Measurements from ENCODE around the gene SETD2.
"Not testable (repeated sequence)": the region's sequence is repeated elsewhere in the genome, so short reads cannot be mapped to it uniquely, and the experiment has no call there.

Gene SETD2

DNA sequence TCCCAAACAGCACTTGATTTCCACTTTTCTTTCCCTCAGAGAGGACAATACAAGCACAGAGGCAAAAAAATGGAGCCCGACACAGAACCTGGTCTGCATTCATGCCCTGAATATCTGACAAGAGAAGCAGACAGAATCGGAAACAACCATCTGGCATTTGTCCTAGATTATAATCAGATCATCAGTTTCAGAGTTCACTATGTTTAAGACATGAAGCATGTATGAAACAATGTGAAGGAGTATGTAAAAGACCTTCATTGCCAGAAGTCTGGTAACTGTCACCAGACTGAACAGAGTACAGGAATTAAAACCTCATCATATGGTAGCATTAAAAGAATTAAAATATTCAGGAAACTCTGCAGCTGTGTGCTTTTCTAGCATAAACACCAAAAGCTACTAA lies 65.0 kb downstream of the SETD2 start:
- no peak for DNase-seq

GRCh38 chr3:47097864-47098263 lies 66.0 kb downstream of the SETD2 start:
- no peak for DNase-seq

- DNase-seq, result no peak
Measured at GRCh38 chr3:47096959-47097358, 67.0 kb downstream of the SETD2 start.

GRCh38 chr3:47092090-47092489 lies 71.8 kb downstream of the SETD2 start:
- DNase-seq, result no peak

DNA sequence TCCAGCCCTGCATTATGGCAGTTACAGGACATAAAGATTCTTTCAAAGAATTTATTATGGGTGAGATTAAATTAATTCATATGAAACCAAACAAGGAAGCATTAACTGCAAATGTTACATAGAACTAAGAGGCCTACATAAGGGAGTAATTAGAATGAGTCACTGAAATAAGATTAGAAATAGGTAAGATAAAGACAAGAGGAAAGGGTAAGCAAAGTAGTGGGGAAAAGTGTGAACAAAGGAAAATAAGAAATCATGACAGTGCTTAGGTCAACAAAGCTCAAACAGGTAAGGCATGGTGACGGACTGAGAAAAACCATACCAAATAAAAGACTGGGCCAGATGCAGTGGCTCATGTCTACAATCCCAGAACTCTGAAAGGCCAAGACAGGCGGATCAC lies 74.3 kb downstream of the SETD2 start:
- no peak for DNase-seq

DNA sequence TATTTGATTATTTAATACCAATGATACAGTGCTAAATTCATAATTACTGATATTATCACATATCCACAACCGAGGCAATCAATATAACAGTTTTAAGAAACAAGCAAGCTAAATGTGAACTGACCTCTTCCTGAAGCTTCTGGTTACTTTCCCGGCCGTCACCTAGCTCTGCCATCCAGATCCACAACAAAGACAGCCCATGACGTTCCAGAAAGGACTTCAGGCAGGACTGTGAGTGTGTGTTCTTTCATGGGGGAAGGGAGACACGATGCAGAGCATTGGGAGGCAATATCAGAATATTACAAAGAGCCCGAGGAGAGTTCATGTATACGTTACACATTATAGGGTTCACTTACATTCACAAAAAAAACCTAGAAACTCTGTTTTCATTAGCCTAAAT lies 77.8 kb downstream of the SETD2 start:
- no peak for DNase-seq

DNA sequence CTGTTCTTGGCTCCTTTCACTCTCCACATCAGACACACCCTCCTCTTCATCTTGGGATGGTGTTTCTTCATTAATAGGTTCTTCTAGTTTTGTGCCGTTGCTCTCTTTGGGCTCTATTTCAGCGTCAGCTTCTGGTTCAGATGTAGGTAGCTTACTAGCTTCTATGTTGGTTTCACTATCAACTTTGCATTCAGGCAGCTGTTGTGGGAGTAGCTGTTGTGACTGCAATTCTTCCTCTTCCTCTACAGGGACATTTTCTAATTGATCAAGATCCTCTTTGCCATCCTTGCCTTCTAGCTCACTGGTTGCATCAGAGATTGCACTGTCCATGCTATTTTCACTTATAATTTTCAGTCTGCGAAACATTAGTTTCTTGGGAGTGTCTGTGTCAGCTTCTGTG lies 80.1 kb downstream of the SETD2 start:
- no peak for DNase-seq

DNA sequence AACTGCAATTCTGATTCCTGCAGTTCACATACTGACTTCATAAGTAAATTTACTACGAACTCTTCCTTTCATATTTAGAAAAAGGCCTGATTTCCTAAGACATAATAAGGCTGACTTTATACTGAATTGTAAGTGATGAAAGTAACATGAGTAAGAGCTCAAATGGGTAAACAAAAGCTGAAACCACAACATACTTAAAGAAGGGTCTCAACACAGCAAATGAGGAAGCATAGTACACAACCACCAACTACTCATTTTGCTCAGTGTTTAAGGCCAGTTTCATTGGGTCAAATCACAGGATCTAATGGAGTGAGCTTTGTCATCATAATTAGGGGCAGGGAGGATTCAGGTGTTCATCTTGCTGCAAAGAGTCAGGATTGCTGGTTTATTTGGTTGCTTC lies 81.4 kb downstream of the SETD2 start:
- DNase-seq, result no peak

GRCh38 chr3:47079432-47079831 lies 84.5 kb downstream of the SETD2 start:
- DNase-seq, result peak; percentile 43

DNA sequence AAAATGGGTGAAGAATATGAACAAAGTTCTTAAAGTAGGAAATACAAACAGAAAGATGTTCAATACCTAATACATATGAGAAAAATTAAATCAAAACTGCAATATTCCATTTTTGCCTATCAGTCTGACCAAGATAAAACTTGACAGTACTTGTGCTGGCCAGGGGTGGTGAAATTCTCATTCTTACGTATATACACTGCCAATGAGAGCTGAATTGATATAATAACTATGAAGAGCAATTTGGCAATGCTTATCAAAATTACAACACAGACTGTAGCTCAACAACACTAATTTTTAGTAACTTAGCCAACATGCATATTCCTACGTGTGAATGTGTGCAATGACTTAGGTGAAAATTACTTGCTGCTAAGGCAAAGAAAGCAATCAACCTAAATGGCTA lies 90.2 kb downstream of the SETD2 start:
- no peak for DNase-seq

DNA sequence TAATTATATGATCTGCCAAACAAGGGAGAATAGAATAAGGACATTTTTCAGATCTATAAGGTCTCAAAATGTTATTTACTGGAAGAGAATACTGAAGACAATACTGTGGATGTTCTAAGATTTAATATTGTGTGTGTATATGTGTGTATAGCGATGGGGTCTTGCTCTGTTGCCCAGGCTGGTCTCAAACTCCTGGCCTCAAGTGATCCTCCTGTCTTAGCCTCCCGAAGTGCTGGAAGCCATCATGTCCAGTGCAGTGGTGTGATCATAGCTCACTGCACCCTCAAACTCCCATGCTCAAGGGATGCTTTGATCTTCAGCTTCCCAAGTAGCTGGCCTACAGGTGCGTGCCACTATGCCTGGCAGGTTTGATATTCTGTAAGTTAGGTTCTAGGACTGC lies 93.1 kb downstream of the SETD2 start:
- DNase-seq, result no peak

DNA sequence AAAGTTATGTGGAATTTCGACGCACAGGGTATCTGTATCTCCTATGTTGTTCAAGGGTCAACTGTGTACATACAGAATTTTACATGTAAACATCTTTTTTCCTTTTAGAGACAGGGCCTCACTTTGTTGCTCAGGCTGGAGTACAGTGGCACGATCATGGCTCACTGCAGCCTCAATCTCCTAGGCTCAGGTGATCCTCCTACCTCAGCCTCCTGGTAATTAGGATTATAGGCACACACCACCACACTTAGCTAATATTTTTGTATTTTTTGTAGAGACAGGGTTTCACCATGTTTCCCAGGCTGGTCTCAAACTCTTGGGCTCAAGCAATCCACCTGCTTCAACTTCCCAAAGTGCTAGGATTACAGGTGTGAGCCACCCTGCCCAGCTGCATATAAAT lies 97.7 kb downstream of the SETD2 start:
- not testable (repeated sequence) for DNase-seq

- DNase-seq, result no peak
Measured at GRCh38 chr3:47065681-47066080, 98.2 kb downstream of the SETD2 start.

DNA sequence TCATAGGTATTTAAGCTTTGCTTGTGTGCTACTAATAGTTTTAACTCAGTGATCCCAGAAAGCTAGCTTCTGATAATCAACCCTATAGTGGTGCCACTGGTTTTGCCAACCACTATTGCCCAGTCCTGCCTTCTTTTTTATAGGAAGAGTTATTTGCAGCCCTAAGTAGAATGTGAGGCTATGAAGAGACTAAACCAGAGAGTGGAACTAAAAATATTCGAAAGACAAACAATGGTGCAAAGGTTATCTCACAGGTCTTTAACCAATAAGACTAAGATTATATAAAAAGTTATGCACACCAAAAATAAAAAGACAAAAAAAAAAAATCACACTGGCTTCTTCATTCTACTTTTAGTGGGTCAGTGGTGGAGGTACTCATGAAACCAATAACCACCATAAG lies 98.9 kb downstream of the SETD2 start:
- no peak for DNase-seq

DNA sequence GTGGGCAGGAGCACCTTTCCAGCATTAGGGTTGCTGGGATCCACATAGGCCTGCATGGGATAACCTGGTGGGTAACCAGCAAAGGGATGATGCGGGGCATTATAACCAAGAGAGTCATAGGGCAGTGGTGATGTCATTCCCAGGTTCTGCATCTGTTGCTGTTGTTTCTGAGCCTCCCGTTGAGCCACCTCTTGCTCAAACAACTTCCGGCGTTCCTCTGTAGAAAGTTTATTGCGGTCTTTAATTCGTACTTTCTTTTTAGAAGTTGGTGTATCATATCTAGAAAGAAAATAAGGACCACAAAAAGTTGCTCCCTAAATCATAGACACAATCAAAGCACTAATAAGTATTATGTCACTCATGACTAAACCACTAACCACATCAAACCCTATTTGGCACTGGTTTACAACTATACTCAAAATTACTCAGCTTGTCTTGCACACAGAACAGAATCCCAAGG lies 106.7 kb downstream of the SETD2 start:
- peak; percentile 87 for DNase-seq

DNA sequence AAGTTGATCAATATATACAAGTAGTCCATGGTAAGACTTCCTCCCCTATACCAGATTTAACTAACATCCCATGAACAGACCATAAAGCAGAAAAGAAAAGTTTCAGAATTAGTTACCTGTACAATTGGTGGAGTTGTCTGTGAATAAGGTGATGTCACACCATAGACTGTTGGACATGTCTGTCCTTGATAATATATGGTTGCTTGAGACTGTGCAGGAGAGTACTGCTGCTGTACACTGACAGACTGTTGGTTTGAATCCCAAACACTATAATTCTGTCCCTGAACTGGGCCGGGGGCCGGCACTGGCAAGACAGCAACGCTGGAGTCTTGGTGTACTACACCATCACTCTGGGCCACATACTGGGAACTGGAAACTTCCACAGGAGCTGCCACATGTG lies 107.2 kb downstream of the SETD2 start:
- peak; percentile 20 for DNase-seq

DNA sequence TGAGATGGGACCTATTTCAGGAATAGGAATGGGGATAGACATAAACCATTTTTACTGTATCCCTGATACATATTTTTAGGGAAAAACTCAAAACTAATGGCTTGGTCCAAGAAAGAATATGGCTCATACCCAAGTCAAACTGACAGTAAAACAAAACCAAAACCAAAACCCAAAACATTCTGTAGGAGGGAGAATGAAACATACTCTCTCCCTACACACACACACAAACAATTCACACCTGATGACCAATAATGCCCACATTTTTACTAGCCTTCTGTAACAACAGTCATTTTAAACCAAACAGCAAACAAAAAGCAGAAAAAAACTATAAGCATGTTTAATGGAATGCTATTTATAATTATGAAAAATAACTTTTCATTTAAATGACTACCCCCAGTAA lies 109.5 kb downstream of the SETD2 start:
- DNase-seq, result peak; percentile 16

- peak; percentile 25 for DNase-seq
Measured at GRCh38 chr3:47047673-47048072, 116.2 kb downstream of the SETD2 start.

GRCh38 chr3:47047069-47047468 lies 116.8 kb downstream of the SETD2 start:
- no peak for DNase-seq

DNA sequence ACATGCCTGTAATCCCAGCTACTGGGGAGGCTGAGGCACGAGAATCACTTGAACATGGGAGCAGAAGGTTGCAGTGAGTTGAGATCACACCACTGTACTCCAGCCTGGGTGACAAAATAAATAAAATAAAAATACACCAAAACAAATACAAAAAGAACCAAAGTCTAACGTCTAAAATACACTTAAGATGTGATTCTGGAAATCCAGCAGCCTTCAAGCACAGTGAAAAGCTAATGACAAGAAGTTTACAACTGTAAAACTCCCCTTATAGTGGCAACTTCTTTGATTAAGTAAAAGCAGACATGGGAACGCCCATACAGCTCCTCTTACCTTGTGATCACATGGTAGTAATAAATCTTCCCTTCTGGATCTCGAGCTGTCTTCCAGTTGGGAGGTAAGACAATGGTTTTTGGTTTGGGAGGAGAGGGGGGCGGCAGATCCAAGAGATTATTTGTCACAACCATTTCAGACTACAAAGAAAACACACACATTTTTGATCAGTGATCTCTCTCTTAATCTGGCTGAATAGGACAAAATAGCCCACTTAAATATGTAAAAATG lies 121.6 kb downstream of the SETD2 start:
- DNase-seq, result no peak

GRCh38 chr3:47041114-47041513 lies 122.8 kb downstream of the SETD2 start:
- DNase-seq, result no peak

- DNase-seq, result not testable (repeated sequence)
Measured at GRCh38 chr3:47037302-47037701, 126.6 kb downstream of the SETD2 start.

GRCh38 chr3:47036145-47036544 lies 127.8 kb downstream of the SETD2 start:
- DNase-seq, result no peak

DNA sequence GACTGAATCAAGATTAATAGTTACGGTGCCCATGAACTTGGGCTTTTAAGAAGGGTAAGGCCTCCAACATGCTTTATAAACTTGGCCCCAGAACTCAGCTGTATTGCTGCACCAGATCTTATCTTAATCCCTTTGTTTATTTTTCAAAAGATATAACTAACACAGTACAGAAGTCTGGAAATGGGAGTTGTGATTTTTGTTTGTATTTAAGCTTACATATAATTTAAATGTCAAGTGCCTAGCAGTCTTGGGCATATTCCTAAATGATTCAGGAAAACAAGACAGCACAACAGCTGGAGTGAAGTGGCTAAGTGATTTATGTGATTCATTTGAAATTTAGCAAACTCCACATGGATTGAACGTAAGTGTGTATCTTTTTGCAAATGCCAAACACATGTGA lies 128.3 kb downstream of the SETD2 start:
- no peak for DNase-seq

- DNase-seq, result no peak
Measured at GRCh38 chr3:47034868-47035489, 128.9 kb downstream of the SETD2 start.
